Thyroid gland (tissue), 4 donors: ENCODE data around the gene TRMT1L.

ENCODE experiments used
- POLR2A ChIP-seq, 2 donors: fragments of 450-650 bp; IDR thresholded peaks; one replicate each; pipeline ENCODE4 v1.6.1; 2017; ENCODE audit warnings: antibody characterized with exemption in 2 of 2, mild to moderate bottlenecking in 2 of 2, moderate library complexity in 1 of 2
- TF ChIP-seq, protein P1 (sequence below), 6 experiments: fragments of 200-600 bp in 3 of 6; fragments of 450-650 bp in 3 of 6; sonication (generic) in 3 of 6; IDR thresholded peaks; one replicate each; pipeline ENCODE4 v1.5.1; 2016 to 2019; ENCODE audit warnings: antibody characterized with exemption in 6 of 6, mild to moderate bottlenecking in 2 of 6, inconsistent platforms in 1 of 6, moderate library complexity in 1 of 6

- TF ChIP-seq, protein P1, sequence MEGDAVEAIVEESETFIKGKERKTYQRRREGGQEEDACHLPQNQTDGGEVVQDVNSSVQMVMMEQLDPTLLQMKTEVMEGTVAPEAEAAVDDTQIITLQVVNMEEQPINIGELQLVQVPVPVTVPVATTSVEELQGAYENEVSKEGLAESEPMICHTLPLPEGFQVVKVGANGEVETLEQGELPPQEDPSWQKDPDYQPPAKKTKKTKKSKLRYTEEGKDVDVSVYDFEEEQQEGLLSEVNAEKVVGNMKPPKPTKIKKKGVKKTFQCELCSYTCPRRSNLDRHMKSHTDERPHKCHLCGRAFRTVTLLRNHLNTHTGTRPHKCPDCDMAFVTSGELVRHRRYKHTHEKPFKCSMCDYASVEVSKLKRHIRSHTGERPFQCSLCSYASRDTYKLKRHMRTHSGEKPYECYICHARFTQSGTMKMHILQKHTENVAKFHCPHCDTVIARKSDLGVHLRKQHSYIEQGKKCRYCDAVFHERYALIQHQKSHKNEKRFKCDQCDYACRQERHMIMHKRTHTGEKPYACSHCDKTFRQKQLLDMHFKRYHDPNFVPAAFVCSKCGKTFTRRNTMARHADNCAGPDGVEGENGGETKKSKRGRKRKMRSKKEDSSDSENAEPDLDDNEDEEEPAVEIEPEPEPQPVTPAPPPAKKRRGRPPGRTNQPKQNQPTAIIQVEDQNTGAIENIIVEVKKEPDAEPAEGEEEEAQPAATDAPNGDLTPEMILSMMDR (IDR thresholded peaks at IDR 0.05) = no peak
- TF ChIP-seq POLR2A (IDR thresholded peaks at IDR 0.05) = peak; percentile 87 to 99
Observed at GRCh38 chr1:185156854-185157598, at the start of gene TRMT1L, which contains the start of gene SWT1.
